KOPT-K1 (cell line): Measurements from ENCODE around the gene SPACA9.

Source experiments
- H3K27ac ChIP-seq: fragments of 200-600 bp; sonication (generic); 2 replicates; pipeline ENCODE4 v1.5.1; 2016; ENCODE audit warnings: antibody characterized with exemption, mild to moderate bottlenecking, low read depth, low read length; ENCODE audit not compliant: poor library complexity, severe bottlenecking
- H3K36me3 ChIP-seq: fragments of 200-600 bp; sonication (generic); 2 replicates; pipeline ENCODE4 v1.5.1; 2017; ENCODE audit warnings: antibody characterized with exemption, mild to moderate bottlenecking, low read length, moderate library complexity; ENCODE audit not compliant: insufficient read depth
- H3K9me3 ChIP-seq: fragments of 200-600 bp; sonication (generic); 2 replicates; pipeline ENCODE4 v1.5.1; 2017; ENCODE audit warnings: antibody characterized with exemption, low read length, mild to moderate bottlenecking; ENCODE audit not compliant: insufficient read depth, poor library complexity, severe bottlenecking

The SPACA9 gene

GRCh38 chr9:132855904-132856303 is 22.8 kb upstream of the SPACA9 start:
- Histone ChIP-seq H3K36me3 (no peaks in the 10 kb centered on the region), H3K27ac (peak overlapping the region; percentile 85), H3K9me3 (no peaks in the 10 kb centered on the region)

DNA sequence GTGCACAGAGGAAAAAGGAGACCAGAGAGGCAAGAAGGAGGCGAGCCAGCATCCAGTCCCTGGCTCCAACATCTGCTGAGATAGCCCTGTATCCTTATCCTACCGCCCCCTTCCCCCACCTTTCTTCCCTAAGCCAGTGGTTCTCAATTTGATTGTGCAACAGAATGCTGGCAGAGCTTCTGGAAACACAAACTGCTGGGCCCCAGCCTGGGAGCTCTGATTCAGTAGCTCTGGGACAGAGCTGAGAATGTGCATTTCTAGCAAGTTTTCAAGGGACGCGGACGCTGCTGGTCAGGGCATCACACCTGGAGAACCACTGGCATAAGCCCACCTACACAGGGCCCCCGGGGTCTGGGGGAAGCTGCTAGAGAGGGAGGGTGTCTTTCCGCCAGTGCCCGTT is 21.7 kb upstream of the SPACA9 start:
- Histone ChIP-seq H3K27ac (peak overlapping the region; percentile 85), H3K36me3 (no peaks in the 10 kb centered on the region), H3K9me3 (no peaks in the 10 kb centered on the region)

- Histone ChIP-seq H3K27ac (peak overlapping the region; percentile 85), H3K9me3 (no peaks in the 10 kb centered on the region), H3K36me3 (no peaks in the 10 kb centered on the region)
Observed at GRCh38 chr9:132857616-132858342, 20.9 kb upstream of the SPACA9 start.

DNA sequence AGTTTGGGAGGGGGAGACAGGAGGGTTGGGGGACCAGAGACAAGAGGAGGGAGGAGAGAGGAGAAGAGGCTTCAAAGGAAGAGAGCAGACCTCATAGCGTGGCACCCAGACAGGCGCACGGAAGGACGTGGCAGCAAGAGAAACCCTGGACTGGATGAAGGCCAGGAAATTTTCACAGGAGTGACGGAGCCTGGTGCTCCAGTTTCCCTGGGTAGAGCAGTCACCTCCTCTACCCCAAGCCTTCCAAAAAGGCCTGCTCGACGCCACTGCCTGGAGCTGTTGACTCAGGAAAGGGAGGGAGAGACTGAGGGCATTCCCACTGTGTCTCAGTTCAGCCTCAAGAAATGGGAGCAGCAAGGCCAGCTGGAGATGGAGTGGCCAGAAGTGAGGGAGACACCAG is 19.9 kb upstream of the SPACA9 start:
- H3K36me3 ChIP-seq, result no peaks in the 10 kb centered on the region
- no peaks in the 10 kb centered on the region for H3K9me3 ChIP-seq
- H3K27ac ChIP-seq, result peak overlapping the region; percentile 85

DNA sequence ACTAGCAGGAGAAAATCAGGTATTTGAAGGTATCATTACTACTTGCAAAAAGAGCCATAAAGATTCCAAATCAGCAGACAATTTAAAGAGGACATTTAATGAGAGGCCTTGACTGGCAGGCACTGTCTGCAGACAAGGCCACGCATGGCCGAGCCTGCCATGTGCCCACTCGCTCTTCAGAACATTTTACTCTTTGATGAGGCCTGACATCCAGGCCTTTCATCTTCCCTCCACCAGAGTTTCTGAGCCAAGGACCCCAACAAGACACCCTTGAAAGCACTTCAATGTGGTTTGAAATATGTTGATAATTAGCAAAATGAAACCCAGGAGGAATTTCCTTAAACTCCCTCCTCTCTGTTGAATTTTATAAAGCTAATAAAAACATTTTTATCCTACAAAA is 17.0 kb upstream of the SPACA9 start:
- H3K9me3 ChIP-seq, result no peaks in the 10 kb centered on the region
- H3K36me3 ChIP-seq, result no peaks in the 10 kb centered on the region

GRCh38 chr9:132862533-132862932 is 16.2 kb upstream of the SPACA9 start:
- Histone ChIP-seq H3K27ac (peak overlapping the region; percentile 85), H3K9me3 (no peaks in the 10 kb centered on the region), H3K36me3 (no peaks in the 10 kb centered on the region)

More for the DNA sequence above, 17.0 kb upstream of the SPACA9 start:
- H3K27ac ChIP-seq, result peak overlapping the region; percentile 85

- no peaks in the 10 kb centered on the region for H3K9me3 ChIP-seq
Observed at GRCh38 chr9:132863096-132863495, 15.6 kb upstream of the SPACA9 start.

DNA sequence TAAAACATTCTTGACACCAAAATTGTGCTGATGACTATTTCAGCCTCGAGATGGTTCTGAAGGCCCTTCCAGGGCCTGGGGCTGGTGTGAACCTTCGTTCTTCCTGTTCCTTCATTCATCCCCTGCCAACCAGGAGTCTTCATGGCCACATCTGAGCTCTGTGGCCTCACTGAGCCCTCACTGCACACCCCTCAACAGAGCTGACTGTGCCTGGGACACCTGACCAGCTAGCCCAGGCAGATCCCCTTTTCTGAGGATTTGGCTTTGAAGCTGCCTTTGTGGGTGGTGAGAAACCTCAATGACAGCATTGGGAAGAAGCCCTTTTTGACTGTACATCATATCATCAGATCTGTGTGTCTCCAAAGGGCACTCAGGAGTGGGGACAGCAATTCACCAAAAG is 14.4 kb upstream of the SPACA9 start:
- Histone ChIP-seq H3K36me3 (no peaks in the 10 kb centered on the region), H3K9me3 (no peaks in the 10 kb centered on the region), H3K27ac (peak overlapping the region; percentile 85)

More at GRCh38 chr9:132863096-132863495, 15.6 kb upstream of the SPACA9 start:
- Histone ChIP-seq H3K27ac (peak overlapping the region; percentile 85), H3K36me3 (no peaks in the 10 kb centered on the region)

- Histone ChIP-seq H3K9me3 (no peaks in the 10 kb centered on the region), H3K36me3 (no peaks in the 10 kb centered on the region), H3K27ac (peak overlapping the region; percentile 85)
Observed at GRCh38 chr9:132864691-132865090, 14.0 kb upstream of the SPACA9 start.

GRCh38 chr9:132866898-132867297 is 11.8 kb upstream of the SPACA9 start:
- Histone ChIP-seq H3K27ac (no peak overlapping the region), H3K9me3 (no peaks in the 10 kb centered on the region), H3K36me3 (no peaks in the 10 kb centered on the region)

GRCh38 chr9:132869266-132869665 is 9.4 kb upstream of the SPACA9 start:
- Histone ChIP-seq H3K27ac (no peak overlapping the region), H3K36me3 (no peaks in the 10 kb centered on the region), H3K9me3 (no peaks in the 10 kb centered on the region)

GRCh38 chr9:132873403-132873802 is 5.3 kb upstream of the SPACA9 start:
- no peaks in the 10 kb centered on the region for H3K9me3 ChIP-seq
- H3K27ac ChIP-seq, result peak overlapping the region; percentile 34
- no peaks in the 10 kb centered on the region for H3K36me3 ChIP-seq

- no peak overlapping the region for H3K27ac ChIP-seq
Observed at GRCh38 chr9:132875159-132875558, 3.5 kb upstream of the SPACA9 start.

GRCh38 chr9:132876849-132877248 is 1.8 kb upstream of the SPACA9 start:
- H3K27ac ChIP-seq, result no peak overlapping the region
- no peaks in the 10 kb centered on the region for H3K36me3 ChIP-seq
- no peaks in the 10 kb centered on the region for H3K9me3 ChIP-seq

More at GRCh38 chr9:132875159-132875558, 3.5 kb upstream of the SPACA9 start:
- Histone ChIP-seq H3K9me3 (no peaks in the 10 kb centered on the region), H3K36me3 (no peaks in the 10 kb centered on the region)

DNA sequence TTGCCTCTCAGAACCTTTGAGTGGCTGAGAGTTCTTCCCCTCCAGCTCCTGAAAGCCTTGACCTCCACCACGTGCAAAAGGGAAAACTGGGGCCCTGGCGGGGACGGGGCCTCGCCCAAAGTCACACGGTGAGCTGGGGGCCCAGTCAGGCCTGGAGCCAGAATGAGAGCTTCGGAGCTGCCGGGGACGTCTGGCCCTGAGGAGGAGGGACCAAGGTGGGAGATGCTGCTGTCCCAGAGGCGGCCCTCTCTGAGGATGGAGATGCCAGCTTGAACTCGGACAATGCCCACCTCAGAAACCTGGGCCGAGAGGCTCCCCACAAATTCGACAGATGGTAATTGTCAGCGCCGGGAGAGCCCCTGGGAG is 1.3 kb upstream of the SPACA9 start:
- Histone ChIP-seq H3K9me3 (no peaks in the 10 kb centered on the region), H3K27ac (peak overlapping the region; percentile 88), H3K36me3 (no peaks in the 10 kb centered on the region)
